Measurements from ENCODE around the gene KRT71.
"Not testable (repeated sequence)": the region's sequence is repeated elsewhere in the genome, so short reads cannot be mapped to it uniquely, and the experiment has no call there.

The KRT71 gene

DNA sequence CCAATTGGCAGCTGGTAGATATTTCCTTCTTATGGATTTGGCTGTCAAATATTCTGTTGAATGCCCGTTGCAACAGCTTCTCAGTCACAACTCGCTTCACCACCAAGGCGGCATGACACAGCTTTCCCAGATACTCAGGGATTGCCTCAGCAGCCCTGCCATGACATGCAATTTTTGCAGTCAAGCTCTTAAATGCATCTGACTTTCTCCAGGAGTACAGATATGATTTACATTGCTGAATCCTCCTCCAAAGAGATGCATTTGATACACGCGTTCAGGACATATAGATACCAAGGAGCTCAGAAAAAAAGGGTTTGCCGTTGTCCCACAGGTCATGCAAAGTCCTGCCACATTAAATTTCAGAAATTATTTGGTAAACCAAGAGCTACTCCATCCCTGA lies 39.2 kb downstream of the KRT71 start:
- DNase-seq (ENCODE audit: extremely low read depth, insufficient read length), result no peak
- TF ChIP-seq, protein P1, sequence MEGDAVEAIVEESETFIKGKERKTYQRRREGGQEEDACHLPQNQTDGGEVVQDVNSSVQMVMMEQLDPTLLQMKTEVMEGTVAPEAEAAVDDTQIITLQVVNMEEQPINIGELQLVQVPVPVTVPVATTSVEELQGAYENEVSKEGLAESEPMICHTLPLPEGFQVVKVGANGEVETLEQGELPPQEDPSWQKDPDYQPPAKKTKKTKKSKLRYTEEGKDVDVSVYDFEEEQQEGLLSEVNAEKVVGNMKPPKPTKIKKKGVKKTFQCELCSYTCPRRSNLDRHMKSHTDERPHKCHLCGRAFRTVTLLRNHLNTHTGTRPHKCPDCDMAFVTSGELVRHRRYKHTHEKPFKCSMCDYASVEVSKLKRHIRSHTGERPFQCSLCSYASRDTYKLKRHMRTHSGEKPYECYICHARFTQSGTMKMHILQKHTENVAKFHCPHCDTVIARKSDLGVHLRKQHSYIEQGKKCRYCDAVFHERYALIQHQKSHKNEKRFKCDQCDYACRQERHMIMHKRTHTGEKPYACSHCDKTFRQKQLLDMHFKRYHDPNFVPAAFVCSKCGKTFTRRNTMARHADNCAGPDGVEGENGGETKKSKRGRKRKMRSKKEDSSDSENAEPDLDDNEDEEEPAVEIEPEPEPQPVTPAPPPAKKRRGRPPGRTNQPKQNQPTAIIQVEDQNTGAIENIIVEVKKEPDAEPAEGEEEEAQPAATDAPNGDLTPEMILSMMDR (IDR thresholded peaks at IDR 0.05; ENCODE audit: insufficient read depth, low read length, poor library complexity, severe bottlenecking), result no peak

DNA sequence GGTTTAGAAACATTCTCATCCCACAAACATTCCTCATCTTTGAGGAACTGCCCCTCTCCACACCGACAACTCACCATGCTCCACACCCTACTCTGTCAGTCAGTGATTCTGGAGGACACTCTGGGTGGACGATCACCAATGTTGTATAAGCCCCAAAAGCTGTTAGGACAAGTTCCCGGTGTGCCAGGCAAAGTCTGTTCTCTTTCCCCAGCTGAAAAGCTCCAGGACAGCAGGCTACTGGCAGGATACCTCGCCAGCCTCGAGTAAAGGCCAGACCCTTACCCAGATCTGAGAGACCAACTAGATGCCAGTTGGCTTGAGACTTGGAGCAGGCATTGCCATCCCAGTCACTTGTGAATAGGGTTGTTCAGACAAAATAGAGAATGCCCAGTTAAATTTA lies 44.7 kb downstream of the KRT71 start:
- TF ChIP-seq, protein P1 (IDR thresholded peaks at IDR 0.05; ENCODE audit: insufficient read depth, low read length, poor library complexity, severe bottlenecking), result no peak
- Histone ChIP-seq H3K27me3 (replicated peaks; ENCODE audit: control insufficient read depth, insufficient read depth, low read length) (no peaks in the 10 kb centered on the region), H3K4me3 (replicated peaks; ENCODE audit: low read depth, low read length) (no peak overlapping the region), H3K36me3 (ENCODE audit: control insufficient read depth, insufficient read depth, low read length) (no peaks in the 10 kb centered on the region)
- no peak for DNase-seq (ENCODE audit: extremely low read depth, insufficient read length)

More for the DNA sequence above, 39.2 kb downstream of the KRT71 start:
- no peak overlapping the region for H3K4me3 ChIP-seq (replicated peaks; ENCODE audit: low read depth, low read length)
- no peaks in the 10 kb centered on the region for H3K36me3 ChIP-seq (ENCODE audit: control insufficient read depth, insufficient read depth, low read length)
- no peaks in the 10 kb centered on the region; the same call in 1 of the 2 replicates for H3K27me3 ChIP-seq (replicated peaks; ENCODE audit: control insufficient read depth, insufficient read depth, low read length)

DNA sequence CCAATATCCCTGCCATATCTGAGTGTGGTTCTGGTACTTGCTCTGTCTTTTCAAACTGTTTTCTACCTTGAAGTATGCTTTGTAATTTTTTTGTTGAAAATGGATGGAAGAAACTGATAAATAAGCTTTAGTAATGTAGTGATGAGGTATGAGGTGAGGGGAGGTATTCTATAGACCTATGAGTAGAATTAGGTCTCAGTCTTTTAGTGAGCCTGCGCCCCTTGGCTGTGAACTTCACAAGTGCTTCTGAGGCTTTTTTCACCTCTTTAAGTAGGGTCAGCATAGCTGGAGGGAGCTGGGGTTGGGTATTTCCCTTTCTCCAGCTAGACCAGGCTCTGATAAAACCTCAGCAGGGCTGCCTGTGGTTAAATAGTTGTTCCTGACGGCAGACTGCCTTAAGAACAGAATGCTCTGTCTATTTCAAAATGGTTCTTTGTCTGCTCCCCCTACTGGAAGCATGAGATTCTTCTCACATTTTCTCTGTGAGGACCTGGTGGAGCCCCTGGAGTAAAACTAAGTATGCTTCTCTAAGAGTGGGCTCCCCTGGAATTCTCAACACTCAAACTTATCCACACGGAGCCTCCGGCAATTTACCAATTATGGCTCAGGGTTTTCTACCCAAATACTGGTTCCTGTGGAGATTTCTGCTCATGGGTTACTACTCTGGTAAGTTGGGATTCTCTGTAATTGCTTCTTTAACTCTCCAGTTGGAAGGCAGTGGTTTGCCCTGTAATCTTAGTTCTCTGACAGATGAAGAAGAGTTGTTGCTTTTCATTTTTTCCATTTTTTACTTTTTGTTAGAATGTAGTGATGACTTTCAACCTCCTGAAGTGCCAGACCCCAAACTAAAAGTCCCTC lies 45.9 kb downstream of the KRT71 start:
- DNase-seq (ENCODE audit: extremely low read depth, insufficient read length), result no peak
- Histone ChIP-seq H3K27me3 (replicated peaks; ENCODE audit: control insufficient read depth, insufficient read depth, low read length) (no peaks in the 10 kb centered on the region), H3K4me3 (replicated peaks; ENCODE audit: low read depth, low read length) (no peak overlapping the region), H3K36me3 (ENCODE audit: control insufficient read depth, insufficient read depth, low read length) (no peaks in the 10 kb centered on the region)
- TF ChIP-seq, protein P1 (IDR thresholded peaks at IDR 0.05; ENCODE audit: insufficient read depth, low read length, poor library complexity, severe bottlenecking), result peak; percentile 58

DNA sequence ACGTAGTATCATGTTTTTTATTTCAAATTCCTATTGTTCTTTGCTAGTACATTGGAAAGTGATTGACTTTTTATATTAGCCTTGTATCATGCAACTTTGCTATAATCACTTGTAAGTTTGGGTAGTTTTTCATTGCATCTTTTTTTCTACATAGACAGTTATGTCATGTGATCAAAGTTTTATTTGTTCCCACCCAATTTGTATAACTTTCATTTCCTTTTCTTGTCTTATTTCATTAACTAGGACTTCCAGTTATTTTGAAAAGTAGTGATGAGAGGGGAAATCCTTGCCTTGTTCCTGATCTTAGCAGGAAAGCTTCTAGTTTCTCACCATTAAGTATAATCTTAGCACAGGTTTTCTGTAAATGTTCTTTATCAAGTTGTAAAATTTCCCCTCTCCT lies 50.1 kb downstream of the KRT71 start:
- TF ChIP-seq, protein P1 (IDR thresholded peaks at IDR 0.05; ENCODE audit: insufficient read depth, low read length, poor library complexity, severe bottlenecking), result no peak
- no peaks in the 10 kb centered on the region for H3K36me3 ChIP-seq (ENCODE audit: control insufficient read depth, insufficient read depth, low read length)
- peaks cover 2% of the 10 kb centered on the region; the same call in 1 of the 2 replicates for H3K27me3 ChIP-seq (replicated peaks; ENCODE audit: control insufficient read depth, insufficient read depth, low read length)
- no peak overlapping the region for H3K4me3 ChIP-seq (replicated peaks; ENCODE audit: low read depth, low read length)
- DNase-seq (ENCODE audit: extremely low read depth, insufficient read length), result no peak

DNA sequence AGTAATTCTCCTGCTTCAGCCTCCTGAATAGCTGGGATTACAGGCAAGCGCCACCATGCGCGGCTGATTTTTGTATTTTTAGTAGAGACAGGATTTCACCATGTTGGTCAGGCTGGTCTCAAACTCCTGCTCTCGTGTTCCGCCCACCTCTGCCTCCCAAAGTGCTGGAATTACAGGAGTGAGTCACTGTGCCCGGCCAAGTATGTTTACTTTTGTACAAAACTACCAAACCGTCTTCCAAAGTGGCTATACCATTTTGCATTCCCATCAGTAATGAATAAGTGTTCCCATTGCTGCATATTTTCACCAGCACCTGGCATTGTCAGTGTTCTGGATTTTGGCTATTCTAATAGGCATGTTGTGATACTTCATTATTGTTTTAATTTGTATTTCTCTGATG lies 51.5 kb downstream of the KRT71 start:
- TF ChIP-seq, protein P1 (IDR thresholded peaks at IDR 0.05; ENCODE audit: insufficient read depth, low read length, poor library complexity, severe bottlenecking), result no peak
- Histone ChIP-seq H3K4me3 (replicated peaks; ENCODE audit: low read depth, low read length) (no peak overlapping the region), H3K27me3 (replicated peaks; ENCODE audit: control insufficient read depth, insufficient read depth, low read length) (peaks cover 2% of the 10 kb centered on the region; the same call in 1 of the 2 replicates), H3K36me3 (ENCODE audit: control insufficient read depth, insufficient read depth, low read length) (no peaks in the 10 kb centered on the region)
- no peak for DNase-seq (ENCODE audit: extremely low read depth, insufficient read length)

DNA sequence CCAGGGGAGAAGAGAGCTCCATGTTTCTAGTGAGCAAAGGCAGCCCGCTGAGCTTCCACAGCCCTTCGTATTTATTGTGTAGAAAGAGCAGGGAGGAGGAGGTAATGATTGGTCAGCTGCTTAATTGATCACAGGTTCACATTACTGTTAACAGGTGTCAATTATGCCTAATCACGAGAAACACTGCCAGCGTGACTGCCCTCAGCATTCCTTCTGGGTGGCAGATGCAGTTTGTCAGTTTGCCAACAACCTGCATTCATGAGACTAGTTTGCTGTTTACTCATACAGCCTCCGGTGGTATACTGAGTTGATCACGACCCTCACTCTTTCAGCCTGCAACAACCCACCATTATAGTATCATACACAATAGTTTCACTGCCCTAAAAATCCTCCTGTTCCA lies 52.4 kb downstream of the KRT71 start:
- not testable (repeated sequence) for H3K27me3 ChIP-seq (replicated peaks; ENCODE audit: control insufficient read depth, insufficient read depth, low read length); DNase-seq (ENCODE audit: extremely low read depth, insufficient read length); H3K4me3 ChIP-seq (replicated peaks; ENCODE audit: low read depth, low read length); H3K36me3 ChIP-seq (ENCODE audit: control insufficient read depth, insufficient read depth, low read length)

Measured in GM06990 (cell line).